SK-N-SH (cell line): ENCODE results near the gene SIGLEC9. TPM values are rescaled to one million over a fixed set of nuclear protein-coding genes. Genes with fewer than 3 reads are reported as not detected.

Experiments used
- CTCF ChIA-PET: fragments of 300-600, 350-600 bp; formaldehyde crosslinking; extraction: SDS; loops from one replicate; lab custom pipeline; 2021; lab: Yijun Ruan, JAX
- POLR2A ChIA-PET: fragments of 350-600 bp; sonication (Branson Sonifier 250); formaldehyde crosslinking; extraction: SDS; loops from one replicate; lab custom pipeline; 2020; ENCODE audit warnings: antibody characterized with exemption, inconsistent platforms; lab: Yijun Ruan, JAX
- DNase-seq: peaks from one replicate; pipeline ENCODE4 v3.0.0; 2012
- H2AFZ ChIP-seq: fragments of 200-600 bp; sonication (generic); 2 replicates; pipeline ENCODE4 v1.8.1; 2016; ENCODE audit warnings: antibody characterized with exemption, mild to moderate bottlenecking, low read depth
- H3F3A ChIP-seq: fragments of 200-600 bp; sonication (generic); replicated peaks from 2 replicates; pipeline ENCODE3; 2016; ENCODE audit warnings: antibody characterized with exemption, mild to moderate bottlenecking; ENCODE audit not compliant: insufficient read depth
- H3K27ac ChIP-seq, 2 experiments: fragments of 200-500 bp in 1 of 2; fragments of 200-600 bp in 1 of 2; sonication (Bioruptor generic) in 1 of 2; sonication (generic), shearing (Covaris generic) in 1 of 2; 2 replicates each; pipeline versions ENCODE4 v1.5.1 to v1.6.1; 2014 to 2016; ENCODE audit warnings: low read depth in 2 of 2, inconsistent platforms in 1 of 2, low read length in 1 of 2, mild to moderate bottlenecking in 1 of 2, mixed read lengths in 1 of 2
- H3K27me3 ChIP-seq: fragments of 200-600 bp; sonication (generic), shearing (Covaris generic); 2 replicates; pipeline ENCODE4 v1.6.1; 2016; ENCODE audit warnings: mixed run types; ENCODE audit not compliant: insufficient read depth
- H3K36me3 ChIP-seq, 2 experiments: fragments of 200-500 bp in 1 of 2; fragments of 200-600 bp in 1 of 2; sonication (Bioruptor generic) in 1 of 2; sonication (generic) in 1 of 2; replicated peaks in 1 of 2; 2 replicates each; pipeline versions ENCODE3 to v1.5.1; 2014 to 2016; ENCODE audit warnings: low read length in 1 of 2, mild to moderate bottlenecking in 1 of 2; ENCODE audit not compliant: insufficient read depth in 2 of 2, control insufficient read depth in 1 of 2
- H3K4me1 ChIP-seq, 2 experiments: fragments of 200-500 bp in 1 of 2; fragments of 200-600 bp in 1 of 2; sonication (Bioruptor generic) in 1 of 2; sonication (generic), shearing (Covaris generic) in 1 of 2; 2 replicates each; pipeline versions ENCODE4 v1.5.1 to v1.6.1; 2014 to 2016; ENCODE audit warnings: low read depth in 1 of 2, low read length in 1 of 2, mixed run types in 1 of 2; ENCODE audit not compliant: insufficient read depth in 2 of 2, control insufficient read depth in 1 of 2
- H3K4me2 ChIP-seq: fragments of 200-600 bp; sonication (generic), shearing (Covaris generic); 2 replicates; pipeline ENCODE4 v1.6.1; 2017; ENCODE audit warnings: mixed run types
- H3K4me3 ChIP-seq, 2 experiments: fragments of 200-500 bp in 1 of 2; fragments of 200-600 bp in 1 of 2; sonication (Bioruptor generic) in 1 of 2; sonication (generic), shearing (Covaris generic) in 1 of 2; 2 replicates each; pipeline versions ENCODE4 v1.5.1 to v1.8.1; 2014 to 2016; ENCODE audit warnings: low read depth in 2 of 2, inconsistent platforms in 1 of 2, low read length in 1 of 2, mild to moderate bottlenecking in 1 of 2, mixed read lengths in 1 of 2, moderate library complexity in 1 of 2
- H3K79me2 ChIP-seq: fragments of 200-600 bp; sonication (generic); 2 replicates; pipeline ENCODE4 v1.8.1; 2017; ENCODE audit warnings: mild to moderate bottlenecking; ENCODE audit not compliant: insufficient read depth
- H3K9ac ChIP-seq: fragments of 200-600 bp; sonication (generic); 2 replicates; pipeline ENCODE4 v1.6.1; 2017; ENCODE audit warnings: mixed run types
- H3K9me2 ChIP-seq: fragments of 200-600 bp; sonication (generic); 2 replicates; pipeline ENCODE4 v1.6.1; 2017; ENCODE audit warnings: mixed run types
- H3K9me3 ChIP-seq: fragments of 200-600 bp; sonication (generic); 2 replicates; pipeline ENCODE4 v1.6.1; 2017; ENCODE audit warnings: mixed run types, mild to moderate bottlenecking, moderate library complexity
- H4K20me1 ChIP-seq: fragments of 200-600 bp; sonication (generic); 2 replicates; pipeline ENCODE4 v1.6.1; 2017; ENCODE audit warnings: mild to moderate bottlenecking, mixed run types; ENCODE audit not compliant: insufficient read depth
- CHD2 ChIP-seq: fragments of 150-350 bp; IDR thresholded peaks from 2 replicates; pipeline ENCODE4 v1.6.1; 2018; ENCODE audit warnings: low read length; ENCODE audit not compliant: partially characterized antibody
- EP300 ChIP-seq, 2 experiments: IDR thresholded peaks; 2 replicates each; pipeline versions ENCODE4 v1.4.0 to v1.6.1; 2012; ENCODE audit warnings: borderline replicate concordance in 1 of 2, low read depth in 1 of 2, low read length in 1 of 2
- FOSL2 ChIP-seq: IDR thresholded peaks from 2 replicates; pipeline ENCODE4 v1.4.0; 2012; ENCODE audit warnings: low read depth, mild to moderate bottlenecking, moderate library complexity, borderline replicate concordance
- GATA2 ChIP-seq: sonication (generic); formaldehyde crosslinking; IDR thresholded peaks from 2 replicates; pipeline ENCODE4 v1.5.0; 2020; ENCODE audit warnings: mild to moderate bottlenecking, missing genetic modification reagents
- IRF3 ChIP-seq: fragments of 150-350 bp; IDR thresholded peaks from 2 replicates; pipeline ENCODE4 v1.6.1; 2016; ENCODE audit warnings: mild to moderate bottlenecking, low read depth, low read length
- NFIC ChIP-seq: IDR thresholded peaks from 2 replicates; pipeline ENCODE4 v1.4.0; 2012; ENCODE audit warnings: borderline replicate concordance
- RAD21 ChIP-seq: IDR thresholded peaks from 2 replicates; pipeline ENCODE4 v1.6.1; 2012; ENCODE audit warnings: mild to moderate bottlenecking, low read length
- RFX5 ChIP-seq: IDR thresholded peaks from 2 replicates; pipeline ENCODE4 v1.6.1; 2012; ENCODE audit warnings: mild to moderate bottlenecking, improper control_type of control experiment, low read length
- RXRA ChIP-seq: IDR thresholded peaks from 2 replicates; pipeline ENCODE4 v1.4.0; 2012; ENCODE audit warnings: low read depth, mild to moderate bottlenecking, borderline replicate concordance
- SIN3A ChIP-seq: IDR thresholded peaks from 2 replicates; pipeline ENCODE4 v1.6.1; 2012; ENCODE audit warnings: low read depth, mild to moderate bottlenecking, low read length, moderate library complexity, borderline replicate concordance
- SMC3 ChIP-seq: IDR thresholded peaks from 2 replicates; pipeline ENCODE4 v1.6.1; 2012; ENCODE audit warnings: low read depth, low read length, improper control_type of control experiment
- TAF1 ChIP-seq: IDR thresholded peaks from 2 replicates; pipeline ENCODE4 v1.6.1; 2012; ENCODE audit warnings: low read depth, mild to moderate bottlenecking, low read length, moderate library complexity, borderline replicate concordance
- TCF12 ChIP-seq: IDR thresholded peaks from 2 replicates; pipeline ENCODE4 v1.4.0; 2012
- USF2 ChIP-seq: fragments of 150-350 bp; IDR thresholded peaks from 2 replicates; pipeline ENCODE4 v1.6.1; 2017; ENCODE audit warnings: antibody characterized with exemption, low read length, low read depth, borderline replicate concordance
- YY1 ChIP-seq: IDR thresholded peaks from 2 replicates; pipeline ENCODE4 v1.4.0; 2012; ENCODE audit warnings: low read depth, mild to moderate bottlenecking
- ZBTB33 ChIP-seq: IDR thresholded peaks from 2 replicates; pipeline ENCODE4 v1.4.0; 2012; ENCODE audit warnings: low read depth, borderline replicate concordance
- WGBS: methylation state at CpG from one replicate; pipeline ENCODE4 v1.1.6; 2017; ENCODE audit warnings: low lambda C conversion rate; 5-methylcytosine and 5-hydroxymethylcytosine counted together
- polyA plus RNA-seq, 3 experiments: library from polyadenylated mRNA; depleted of rRNA; stranded (reverse); fragments of >200 nt; gene quantifications; 2 replicates each; pipeline ENCODE4 v1.2.3, GENCODE V29; 2012
- TF ChIP-seq, protein P1 (sequence below): fragments of 200-600 bp; sonication (generic); IDR thresholded peaks from 2 replicates; pipeline ENCODE4 v1.6.1; 2017; ENCODE audit warnings: antibody characterized with exemption, mild to moderate bottlenecking, moderate library complexity
- TF ChIP-seq, protein P2 (sequence below): IDR thresholded peaks from 2 replicates; pipeline ENCODE4 v1.4.0; 2012; ENCODE audit warnings: low read depth, borderline replicate concordance

The SIGLEC9 gene
- polyA plus RNA-seq, 1 of the 3 experiments (the other 2 are of a cell fraction) = not detected

GRCh38 chr19:51102991-51103390 is 21.7 kb upstream of the SIGLEC9 start:
- WGBS = 91% methylated on average over 7 of the region's 7 CpGs
- no peaks in the 10 kb centered on the region for H3F3A ChIP-seq
- H3K4me1 ChIP-seq = peaks cover 0 to 8% of the 10 kb centered on the region in 2 experiments; a peak in 2 of 4 replicates

GRCh38 chr19:51103926-51104341 is 20.8 kb upstream of the SIGLEC9 start:
- no peak for DNase-seq

More at GRCh38 chr19:51102991-51103390, 21.7 kb upstream of the SIGLEC9 start:
- Histone ChIP-seq H3K36me3 (peaks cover 11 to 37% of the 10 kb centered on the region in 2 experiments), H3K9ac (no peak overlapping the region), H3K9me3 (no peaks in the 10 kb centered on the region), H3K27me3 (no peaks in the 10 kb centered on the region), H2AFZ (no peak overlapping the region), H3K4me3 (no peak overlapping the region), H4K20me1 (peaks cover 12% of the 10 kb centered on the region; the same call in 1 of the 2 replicates), H3K4me2 (no peak overlapping the region), H3K27ac (no peak overlapping the region)
- CTCF ChIA-PET = no interaction called here
- DNase-seq = no peak
- TF ChIP-seq RXRA (no peak), USF2 (no peak), TAF1 (no peak), EP300 (IDR thresholded peaks at IDR 0.05; ENCODE audit: borderline replicate concordance in 1 of 2, low read depth in 1 of 2, low read length in 1 of 2) (no peak), FOSL2 (no peak)
- TF ChIP-seq, all 33 proteins: peak for 0
- H3K9me2 ChIP-seq = no peaks in the 10 kb centered on the region
- POLR2A ChIA-PET = no interaction called here
- H3K79me2 ChIP-seq = peaks cover 46% of the 10 kb centered on the region

More at GRCh38 chr19:51103926-51104341, 20.8 kb upstream of the SIGLEC9 start:
- Histone ChIP-seq H3F3A (no peaks in the 10 kb centered on the region), H3K4me2 (no peak overlapping the region), H3K27ac (no peak overlapping the region), H3K79me2 (peaks cover 46% of the 10 kb centered on the region), H2AFZ (no peak overlapping the region), H3K4me3 (no peak overlapping the region), H3K9me2 (no peaks in the 10 kb centered on the region), H3K9me3 (no peaks in the 10 kb centered on the region), H4K20me1 (peaks cover 12% of the 10 kb centered on the region; the same call in 1 of the 2 replicates), H3K9ac (no peak overlapping the region), H3K4me1 (peaks cover 0 to 11% of the 10 kb centered on the region in 2 experiments; a peak in 2 of 4 replicates), H3K36me3 (peaks cover 11 to 33% of the 10 kb centered on the region in 2 experiments), H3K27me3 (no peaks in the 10 kb centered on the region)
- 99% methylated on average over 49 of the region's 49 CpGs for WGBS
- POLR2A ChIA-PET = no interaction called here
- CTCF ChIA-PET = interaction anchor here (1.1 kb wide), 1 partner anchor 9 kb away, joined by 3 read pairs; no protein-coding TSS in a partner anchor
- TF ChIP-seq, protein P1, sequence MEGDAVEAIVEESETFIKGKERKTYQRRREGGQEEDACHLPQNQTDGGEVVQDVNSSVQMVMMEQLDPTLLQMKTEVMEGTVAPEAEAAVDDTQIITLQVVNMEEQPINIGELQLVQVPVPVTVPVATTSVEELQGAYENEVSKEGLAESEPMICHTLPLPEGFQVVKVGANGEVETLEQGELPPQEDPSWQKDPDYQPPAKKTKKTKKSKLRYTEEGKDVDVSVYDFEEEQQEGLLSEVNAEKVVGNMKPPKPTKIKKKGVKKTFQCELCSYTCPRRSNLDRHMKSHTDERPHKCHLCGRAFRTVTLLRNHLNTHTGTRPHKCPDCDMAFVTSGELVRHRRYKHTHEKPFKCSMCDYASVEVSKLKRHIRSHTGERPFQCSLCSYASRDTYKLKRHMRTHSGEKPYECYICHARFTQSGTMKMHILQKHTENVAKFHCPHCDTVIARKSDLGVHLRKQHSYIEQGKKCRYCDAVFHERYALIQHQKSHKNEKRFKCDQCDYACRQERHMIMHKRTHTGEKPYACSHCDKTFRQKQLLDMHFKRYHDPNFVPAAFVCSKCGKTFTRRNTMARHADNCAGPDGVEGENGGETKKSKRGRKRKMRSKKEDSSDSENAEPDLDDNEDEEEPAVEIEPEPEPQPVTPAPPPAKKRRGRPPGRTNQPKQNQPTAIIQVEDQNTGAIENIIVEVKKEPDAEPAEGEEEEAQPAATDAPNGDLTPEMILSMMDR = no peak
- TF ChIP-seq NFIC = no peak
- no peak for TF ChIP-seq CHD2
- no peak for TF ChIP-seq SMC3
- TF ChIP-seq IRF3 = no peak
- no peak for TF ChIP-seq SIN3A
- no peak for TF ChIP-seq RFX5
- TF ChIP-seq TAF1 = no peak
- no peak for TF ChIP-seq RXRA
- no peak for TF ChIP-seq GATA2 (CRISPR knock-in tag)
- no peak for TF ChIP-seq ZBTB33
- TF ChIP-seq USF2 = no peak
- TF ChIP-seq, protein P2, sequence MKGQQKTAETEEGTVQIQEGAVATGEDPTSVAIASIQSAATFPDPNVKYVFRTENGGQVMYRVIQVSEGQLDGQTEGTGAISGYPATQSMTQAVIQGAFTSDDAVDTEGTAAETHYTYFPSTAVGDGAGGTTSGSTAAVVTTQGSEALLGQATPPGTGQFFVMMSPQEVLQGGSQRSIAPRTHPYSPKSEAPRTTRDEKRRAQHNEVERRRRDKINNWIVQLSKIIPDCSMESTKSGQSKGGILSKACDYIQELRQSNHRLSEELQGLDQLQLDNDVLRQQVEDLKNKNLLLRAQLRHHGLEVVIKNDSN = no peak
- no peak for TF ChIP-seq RAD21
- no peak for TF ChIP-seq TCF12
- TF ChIP-seq YY1 = no peak
